Sigmoid colon (tissue), 7 donors: ENCODE measurements around the gene SYNJ1. TPM values are rescaled to one million over a fixed set of nuclear protein-coding genes. Genes with fewer than 3 reads are reported as not detected.

Source experiments
- DNase-seq: peaks from one replicate; pipeline ENCODE4 v3.0.0-alpha.2; 2019
- H3K27ac ChIP-seq, 4 donors: fragments of 200-600 bp; sonication (generic); one replicate each; pipeline ENCODE4 v1.5.1; 2016 to 2019; ENCODE audit warnings: mild to moderate bottlenecking in 1 of 4
- H3K27me3 ChIP-seq, 3 donors: fragments of 200-600 bp; sonication (generic); one replicate each; pipeline ENCODE4 v1.5.1; 2019; ENCODE audit warnings: mild to moderate bottlenecking in 1 of 3
- H3K36me3 ChIP-seq, 4 donors: fragments of 200-600 bp; sonication (generic); one replicate each; pipeline ENCODE4 v1.5.1; 2016 to 2019
- H3K4me1 ChIP-seq, 4 donors: fragments of 200-600 bp; sonication (generic); one replicate each; pipeline ENCODE4 v1.5.1; 2017 to 2019
- H3K4me3 ChIP-seq, 4 donors: fragments of 200-600 bp; sonication (generic); one replicate each; pipeline ENCODE4 v1.5.1; 2017 to 2019; ENCODE audit warnings: mild to moderate bottlenecking in 2 of 4, moderate library complexity in 1 of 4
- H3K9me3 ChIP-seq, 4 donors: fragments of 200-600 bp in 3 of 4; sonication (generic) in 3 of 4; one replicate each; pipeline versions ENCODE4 v1.5.1 to v1.6.1; 2013 to 2019
- CTCF ChIP-seq, 4 experiments: fragments of 450-650 bp in 3 of 4; fragments of 200-600 bp in 1 of 4; IDR thresholded peaks; one replicate each; pipeline ENCODE4 v1.5.1; 2016 to 2019; ENCODE audit warnings: antibody characterized with exemption in 4 of 4, mild to moderate bottlenecking in 3 of 4, moderate library complexity in 2 of 4
- EP300 ChIP-seq, 4 donors: sonication (generic); formaldehyde crosslinking; IDR thresholded peaks; one replicate each; pipeline ENCODE4 v1.6.1; 2017; ENCODE audit warnings: antibody characterized with exemption in 4 of 4
- POLR2A ChIP-seq, 2 donors: fragments of 450-650 bp; IDR thresholded peaks; one replicate each; pipeline ENCODE4 v1.6.1; 2016; ENCODE audit warnings: antibody characterized with exemption in 2 of 2, mild to moderate bottlenecking in 2 of 2, moderate library complexity in 2 of 2
- POLR2AphosphoS5 ChIP-seq, 4 donors: sonication (generic); formaldehyde crosslinking; IDR thresholded peaks; one replicate each; pipeline ENCODE4 v1.6.1; 2017; ENCODE audit warnings: antibody characterized with exemption in 4 of 4
- WGBS, 2 donors: extraction: QIAGEN DNeasy Blood & Tissue Kit; methylation state at CpG; one replicate each; pipeline ENCODE4 v1.1.7; 2013; 5-methylcytosine and 5-hydroxymethylcytosine counted together
- intact Hi-C: fragments of 100-400 bp; cut with DNase I; formaldehyde crosslinking; loops from one replicate; pipeline ENCODE4 v1.15.1; 2023
- polyA plus RNA-seq, 3 donors: library from polyadenylated mRNA; stranded (reverse); fragments of 200-250 nt; gene quantifications; one replicate each; pipeline ENCODE4 v1.2.3, GENCODE V29; 2013
- total RNA-seq, 4 donors: library from RNA; depleted of rRNA; stranded (reverse); fragments of >200 nt; gene quantifications; one replicate each; pipeline ENCODE4 v1.1.0, GENCODE V29; 2016
- donor health status: healthy with polysubstance abuse.
- donor health status: Bipolar disorder and iron deficiency.
- donor health status: healthy.

SYNJ1 gene
- total and polyA plus RNA-seq, 7 donors, result 3.7 to 12.0 (median 5.1) TPM

GRCh38 chr21:32592929-32593502, 134.8 kb downstream of the SYNJ1 start:
- WGBS, 2 donors, result 36 to 64% methylated on average over 10 of the region's 10 CpGs
- Histone ChIP-seq H3K27me3 (peaks cover 0 to 9% (median 0%) of the 10 kb centered on the region in 3 donors), H3K27ac (no peak overlapping the region), H3K4me1 (no peaks in the 10 kb centered on the region), H3K4me3 (no peak overlapping the region), H3K9me3 (no peaks in the 10 kb centered on the region), H3K36me3 (no peaks in the 10 kb centered on the region)
- TF ChIP-seq EP300 (IDR thresholded peaks at IDR 0.05) (no peak), CTCF (IDR thresholded peaks at IDR 0.05) (no peak), POLR2AphosphoS5 (IDR thresholded peaks at IDR 0.05) (no peak), POLR2A (IDR thresholded peaks at IDR 0.05) (no peak)
- DNase-seq, result no peak
- intact Hi-C loops, result no loop called here

GRCh38 chr21:32590130-32590529, 137.7 kb downstream of the SYNJ1 start:
- no peak for DNase-seq
- Histone ChIP-seq H3K36me3 (peaks cover 0 to 4% (median 0%) of the 10 kb centered on the region in 4 donors), H3K9me3 (no peaks in the 10 kb centered on the region), H3K4me3 (no peak overlapping the region), H3K4me1 (no peaks in the 10 kb centered on the region), H3K27ac (no peak overlapping the region), H3K27me3 (peaks cover 0 to 9% (median 0%) of the 10 kb centered on the region in 3 donors)
- intact Hi-C loops, result no loop called here
- 88 to 93% methylated on average over 4 of the region's 4 CpGs for WGBS, 2 donors
- TF ChIP-seq POLR2A (IDR thresholded peaks at IDR 0.05), result no peak
- TF ChIP-seq POLR2AphosphoS5 (IDR thresholded peaks at IDR 0.05), result no peak
- TF ChIP-seq EP300 (IDR thresholded peaks at IDR 0.05), result no peak
- no peak for TF ChIP-seq CTCF (IDR thresholded peaks at IDR 0.05)

- Histone ChIP-seq H3K4me3 (no peak overlapping the region), H3K9me3 (no peaks in the 10 kb centered on the region), H3K36me3 (peaks cover 0 to 4% (median 0%) of the 10 kb centered on the region in 4 donors), H3K27me3 (peaks cover 0 to 9% (median 0%) of the 10 kb centered on the region in 3 donors), H3K4me1 (no peaks in the 10 kb centered on the region), H3K27ac (no peak overlapping the region)
- no peak for DNase-seq
- 94% methylated on average over 5 of the region's 5 CpGs for WGBS, 2 donors
- TF ChIP-seq POLR2A (IDR thresholded peaks at IDR 0.05) (no peak), EP300 (IDR thresholded peaks at IDR 0.05) (no peak), CTCF (IDR thresholded peaks at IDR 0.05) (no peak), POLR2AphosphoS5 (IDR thresholded peaks at IDR 0.05) (no peak)
- intact Hi-C loops, result no loop called here
Measured at GRCh38 chr21:32587651-32588050, 140.2 kb downstream of the SYNJ1 start.

- DNase-seq, result no peak
- H3K27me3 ChIP-seq, result peaks cover 0 to 9% (median 0%) of the 10 kb centered on the region in 3 donors
- H3K9me3 ChIP-seq, result no peaks in the 10 kb centered on the region
- no peak overlapping the region for H3K4me3 ChIP-seq
- H3K4me1 ChIP-seq, result no peaks in the 10 kb centered on the region
- TF ChIP-seq CTCF (IDR thresholded peaks at IDR 0.05) (no peak), EP300 (IDR thresholded peaks at IDR 0.05) (no peak), POLR2AphosphoS5 (IDR thresholded peaks at IDR 0.05) (no peak), POLR2A (IDR thresholded peaks at IDR 0.05) (no peak)
- peaks cover 0 to 4% (median 0%) of the 10 kb centered on the region in 4 donors for H3K36me3 ChIP-seq
- 81 to 83% methylated on average over 13 of the region's 13 CpGs for WGBS, 2 donors
- no peak overlapping the region for H3K27ac ChIP-seq
- intact Hi-C loops, result no loop called here
Measured at GRCh38 chr21:32587120-32587519, 140.7 kb downstream of the SYNJ1 start.

- peaks cover 0 to 4% (median 0%) of the 10 kb centered on the region in 4 donors for H3K36me3 ChIP-seq
- peaks cover 0 to 3% (median 0%) of the 10 kb centered on the region in 3 donors for H3K27me3 ChIP-seq
- H3K4me1 ChIP-seq, result no peaks in the 10 kb centered on the region
- no peak for TF ChIP-seq EP300 (IDR thresholded peaks at IDR 0.05)
- no peak for TF ChIP-seq POLR2A (IDR thresholded peaks at IDR 0.05)
- no peak for TF ChIP-seq POLR2AphosphoS5 (IDR thresholded peaks at IDR 0.05)
- TF ChIP-seq CTCF (IDR thresholded peaks at IDR 0.05), result no peak
- 82 to 89% methylated on average over 9 of the region's 9 CpGs for WGBS, 2 donors
- H3K4me3 ChIP-seq, result no peak overlapping the region
- DNase-seq, result no peak
- intact Hi-C loops, result no loop called here
- no peaks in the 10 kb centered on the region for H3K9me3 ChIP-seq
- no peak overlapping the region for H3K27ac ChIP-seq
Measured at GRCh38 chr21:32585970-32586369, 141.8 kb downstream of the SYNJ1 start.
